Stimulated activated CD8-positive, alpha-beta memory T cell treated with anti-CD3 and anti-CD28 coated beads, Interleukin-7, amount 100 ng/mL, for 24 hours (primary cell): ENCODE measurements around the gene MYO6.

Experiments
- DNase-seq: peaks from one replicate; pipeline ENCODE4 v3.0.0-alpha.2; 2020; ENCODE audit warnings: low read depth

The MYO6 gene

GRCh38 chr6:75766387-75766786, 17.3 kb downstream of the MYO6 start:
- DNase-seq, result no peak

- no peak for DNase-seq
Observed at GRCh38 chr6:75770844-75771243, 21.8 kb downstream of the MYO6 start.

GRCh38 chr6:75775219-75775618, 26.2 kb downstream of the MYO6 start:
- no peak for DNase-seq

GRCh38 chr6:75776461-75776860, 27.4 kb downstream of the MYO6 start:
- DNase-seq, result no peak

GRCh38 chr6:75778757-75779156, 29.7 kb downstream of the MYO6 start:
- no peak for DNase-seq

GRCh38 chr6:75786152-75786551, 37.1 kb downstream of the MYO6 start:
- DNase-seq, result no peak

- DNase-seq, result no peak
Observed at GRCh38 chr6:75788894-75789293, 39.9 kb downstream of the MYO6 start.

- no peak for DNase-seq
Observed at GRCh38 chr6:75791881-75792280, 42.8 kb downstream of the MYO6 start.

GRCh38 chr6:75794351-75794846, 45.4 kb downstream of the MYO6 start:
- DNase-seq, result no peak

GRCh38 chr6:75794954-75795739, 46.1 kb downstream of the MYO6 start:
- DNase-seq, result no peak

GRCh38 chr6:75796723-75797122, 47.7 kb downstream of the MYO6 start:
- DNase-seq, result no peak

- no peak for DNase-seq
Observed at GRCh38 chr6:75800133-75800532, 51.1 kb downstream of the MYO6 start.

- DNase-seq, result no peak
Observed at GRCh38 chr6:75800708-75801505, 51.9 kb downstream of the MYO6 start.

GRCh38 chr6:75802366-75802765, 53.3 kb downstream of the MYO6 start:
- no peak for DNase-seq

- no peak for DNase-seq
Observed at GRCh38 chr6:75808507-75808906, 59.5 kb downstream of the MYO6 start.

GRCh38 chr6:75812560-75812959, 63.5 kb downstream of the MYO6 start:
- no peak for DNase-seq

GRCh38 chr6:75813476-75814250, 64.6 kb downstream of the MYO6 start:
- no peak for DNase-seq

- no peak for DNase-seq
Observed at GRCh38 chr6:75815756-75816155, 66.7 kb downstream of the MYO6 start.

- no peak for DNase-seq
Observed at GRCh38 chr6:75818098-75818855, 69.2 kb downstream of the MYO6 start.

- no peak for DNase-seq
Observed at GRCh38 chr6:75819776-75820487, 70.9 kb downstream of the MYO6 start.

GRCh38 chr6:75824160-75824559, 75.1 kb downstream of the MYO6 start:
- no peak for DNase-seq
